Urothelium cell line (cell line): ENCODE results near the gene TNFSF13.
"Not testable (repeated sequence)": the region's sequence is repeated elsewhere in the genome, so short reads cannot be mapped to it uniquely, and the experiment has no call there.

ENCODE experiments used
- DNase-seq: peaks from one replicate; pipeline ENCODE4 v3.0.0; 2011; ENCODE audit warnings: low spot score, mixed read lengths
- FAIRE-seq: peaks from 2 replicates; lab custom pipeline; 2011; peaks lifted over from hg19 to GRCh38; lab: Jason Lieb, UNC

The TNFSF13 gene

DNA sequence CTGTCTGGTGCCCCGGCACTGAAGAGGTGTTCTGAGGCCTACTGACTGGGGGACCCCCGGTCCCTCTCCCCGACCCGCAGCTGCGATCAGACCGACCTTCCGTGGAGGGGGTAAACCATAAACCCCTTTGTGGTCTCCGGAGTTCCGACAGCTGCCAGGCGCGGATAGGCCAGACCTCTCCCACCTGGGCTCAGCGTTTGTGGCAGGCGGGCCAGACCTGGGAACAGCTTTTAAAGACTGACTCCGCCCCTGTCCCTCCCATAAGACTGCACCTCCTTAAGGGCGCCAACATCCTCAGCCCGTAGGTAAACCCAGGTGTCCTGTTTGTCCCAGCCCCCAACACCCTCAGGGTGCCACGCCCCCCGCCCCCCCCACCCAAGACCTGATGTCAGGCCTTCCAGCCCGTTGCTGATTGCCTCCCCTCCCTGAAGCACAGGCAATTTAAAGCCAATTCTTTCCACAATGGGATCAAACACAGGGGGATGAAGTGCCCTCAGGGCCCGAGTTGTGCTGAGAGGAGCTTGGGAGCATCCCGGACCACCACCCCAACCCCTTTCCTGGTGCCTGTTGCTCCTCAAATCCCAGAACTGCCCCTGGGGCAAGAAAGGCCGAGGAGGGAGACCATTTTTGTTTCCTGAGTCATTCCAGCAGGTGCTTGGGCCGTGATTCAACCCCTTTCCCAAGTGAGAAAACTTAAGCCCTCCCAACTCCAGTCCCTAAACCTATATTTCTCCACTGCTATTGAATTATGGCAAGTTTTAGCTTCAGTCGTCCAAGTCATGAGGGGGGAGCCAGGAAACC, 31.5 kb downstream of the TNFSF13 start, which contains the start of gene SOX15:
SOX15 (minus strand) TSS at position 204 of the 801 bp plus-strand sequence. CDS start 418 bp downstream, outside the sequence.
- DNase-seq (no peak), FAIRE-seq (no peak)

GRCh38 chr17:7590743-7591142, 32.2 kb downstream of the TNFSF13 start:
- no peak for FAIRE-seq

GRCh38 chr17:7591596-7591995, 33.0 kb downstream of the TNFSF13 start:
- FAIRE-seq (no peak), DNase-seq (no peak)

More at GRCh38 chr17:7590743-7591142, 32.2 kb downstream of the TNFSF13 start:
- no peak for DNase-seq

- no peak for FAIRE-seq
- no peak for DNase-seq
Observed at GRCh38 chr17:7592422-7593021, 34.0 kb downstream of the TNFSF13 start.

- no peak for FAIRE-seq
Observed at GRCh38 chr17:7593296-7593695, 34.7 kb downstream of the TNFSF13 start.

DNA sequence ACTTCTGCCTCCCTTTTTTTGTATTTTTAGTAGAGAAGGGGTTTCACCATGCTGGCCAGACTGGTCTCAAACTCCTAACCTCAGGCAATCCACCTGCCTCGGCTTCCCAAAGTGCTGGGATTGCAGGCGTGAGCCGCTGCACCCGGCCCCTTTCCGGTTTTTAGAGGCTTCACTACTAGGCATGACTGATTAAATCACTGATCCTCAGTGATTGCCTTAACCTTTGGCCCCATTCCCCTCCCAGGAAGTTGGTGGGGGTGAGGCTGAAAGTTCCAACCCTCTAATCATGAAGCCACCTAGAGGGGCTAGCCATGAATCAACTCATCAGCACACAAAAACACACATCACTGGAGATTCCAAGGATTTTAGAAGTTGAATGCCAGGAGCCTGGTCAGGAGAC, 39.0 kb downstream of the TNFSF13 start:
- DNase-seq, FAIRE-seq: not testable (repeated sequence)

More at GRCh38 chr17:7593296-7593695, 34.7 kb downstream of the TNFSF13 start:
- DNase-seq = no peak

DNA sequence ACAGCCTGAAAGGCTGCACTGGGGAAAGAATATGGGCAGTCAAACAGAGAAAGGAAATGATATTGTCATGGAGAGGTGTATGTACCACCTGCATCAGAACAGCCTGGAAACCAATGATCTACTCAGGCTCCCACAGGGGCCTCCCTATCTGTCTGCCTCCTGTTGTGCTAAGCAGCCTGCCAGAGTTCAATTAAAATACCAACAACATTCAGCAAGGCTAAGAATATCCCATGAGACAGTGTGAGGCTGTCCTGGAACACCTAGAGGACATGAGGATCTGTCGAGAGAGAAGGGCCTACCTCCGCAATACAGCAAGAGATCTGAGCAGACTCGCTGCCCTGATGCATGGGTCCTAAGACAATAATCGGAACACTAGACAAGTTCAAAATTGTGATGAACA, 47.7 kb downstream of the TNFSF13 start:
- DNase-seq (no peak), FAIRE-seq (no peak)

GRCh38 chr17:7610641-7611040, 52.1 kb downstream of the TNFSF13 start:
- FAIRE-seq = no peak
- DNase-seq = no peak
